Measurements from ENCODE around the gene DENND2D.

Gene DENND2D

GRCh38 chr1:111199881-111200801 is at the start of gene DENND2D:
Gene DENND2D, minus strand, starts transcription at chr1:111200646. Its CDS starts 187 bp downstream, at chr1:111200459.
- no peak within 1 kb of the TSS for H3K4me3 ChIP-seq (ENCODE audit: low read depth, low read length)
- TF ChIP-seq CTCF (IDR thresholded peaks at IDR 0.05; ENCODE audit: low read depth, low read length, missing control alignments): no peak
- H3K27me3 ChIP-seq (replicated peaks): peaks cover 11% of the 10 kb centered on the region
- in situ Hi-C loops (cut with HindIII; ENCODE audit: low pct_ligation_motif_present, low sequenced_read_pairs): loop anchor here (25.0 kb wide), 1 partner anchor 212 kb away; no protein-coding TSS in a partner anchor
- H3K36me3 ChIP-seq (replicated peaks): no peaks in the 10 kb centered on the region
- H3K27ac ChIP-seq: no peak within 1 kb of the TSS
- no peak for DNase-seq

GRCh38 chr1:111249960-111250359 is 49.5 kb upstream of the DENND2D start:
- no peak overlapping the region for H3K4me3 ChIP-seq (ENCODE audit: low read depth, low read length)
- DNase-seq: no peak
- no peak overlapping the region for H3K27ac ChIP-seq
- H3K36me3 ChIP-seq (replicated peaks): no peaks in the 10 kb centered on the region
- in situ Hi-C loops (cut with HindIII; ENCODE audit: low pct_ligation_motif_present, low sequenced_read_pairs): no loop called here
- no peak for TF ChIP-seq CTCF (IDR thresholded peaks at IDR 0.05; ENCODE audit: low read depth, low read length, missing control alignments)
- H3K27me3 ChIP-seq (replicated peaks): no peaks in the 10 kb centered on the region

- no peak for TF ChIP-seq CTCF (IDR thresholded peaks at IDR 0.05; ENCODE audit: low read depth, low read length, missing control alignments)
- in situ Hi-C loops (cut with HindIII; ENCODE audit: low pct_ligation_motif_present, low sequenced_read_pairs): no loop called here
- Histone ChIP-seq H3K4me3 (ENCODE audit: low read depth, low read length) (no peak overlapping the region), H3K27ac (no peak overlapping the region), H3K27me3 (replicated peaks) (no peaks in the 10 kb centered on the region), H3K36me3 (replicated peaks) (no peaks in the 10 kb centered on the region)
- DNase-seq: no peak
These were observed 46.8 kb upstream of the DENND2D start for GRCh38 chr1:111247125-111247838.

GRCh38 chr1:111242805-111243523 is 42.5 kb upstream of the DENND2D start:
- Histone ChIP-seq H3K27me3 (replicated peaks) (no peaks in the 10 kb centered on the region), H3K4me3 (ENCODE audit: low read depth, low read length) (no peak overlapping the region), H3K36me3 (replicated peaks) (no peaks in the 10 kb centered on the region), H3K27ac (no peak overlapping the region)
- DNase-seq: no peak
- in situ Hi-C loops (cut with HindIII; ENCODE audit: low pct_ligation_motif_present, low sequenced_read_pairs): no loop called here
- no peak for TF ChIP-seq CTCF (IDR thresholded peaks at IDR 0.05; ENCODE audit: low read depth, low read length, missing control alignments)

- in situ Hi-C loops (cut with HindIII; ENCODE audit: low pct_ligation_motif_present, low sequenced_read_pairs): no loop called here
- no peak for TF ChIP-seq CTCF (IDR thresholded peaks at IDR 0.05; ENCODE audit: low read depth, low read length, missing control alignments)
- H3K27ac ChIP-seq: no peak overlapping the region
- H3K27me3 ChIP-seq (replicated peaks): no peaks in the 10 kb centered on the region
- no peak overlapping the region for H3K4me3 ChIP-seq (ENCODE audit: low read depth, low read length)
- H3K36me3 ChIP-seq (replicated peaks): no peaks in the 10 kb centered on the region
- DNase-seq: no peak
These were observed 41.4 kb upstream of the DENND2D start for GRCh38 chr1:111241797-111242196.

Measured in brain microvascular endothelial cell (primary cell).